ENCODE measurements around the gene ETNPPL. TPM values are rescaled to one million over a fixed set of nuclear protein-coding genes. Genes with fewer than 3 reads are reported as not detected.

ETNPPL gene
- total RNA-seq, 2 donors from 2014 or later, result not detected

DNA sequence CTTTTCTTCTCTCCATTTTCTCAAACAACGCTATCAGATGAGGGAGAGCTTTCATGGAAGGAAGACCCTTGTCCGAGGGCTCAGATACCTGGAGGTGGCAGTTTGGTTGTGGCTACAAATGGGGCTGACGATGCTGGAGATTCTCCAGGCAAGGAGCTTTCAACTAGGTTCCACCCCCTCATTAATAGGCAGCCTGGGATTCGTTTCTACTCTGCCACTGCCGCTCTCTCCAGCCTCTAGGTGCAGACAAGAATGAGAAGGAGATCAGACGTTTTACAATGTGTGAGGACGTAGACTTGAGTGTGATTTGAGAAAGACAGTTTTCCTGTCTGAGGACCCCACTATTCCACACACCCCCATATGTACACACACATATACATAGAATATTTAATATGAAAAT is 53.1 kb downstream of the ETNPPL start:
- H3K9ac ChIP-seq (ENCODE audit: low read depth in 2 of 2, low read length in 2 of 2), result no peak overlapping the region
- intact Hi-C loops (cut with DNase I), result no loop called here
- H3K4me1 ChIP-seq, result no peaks in the 10 kb centered on the region
- no peak for DNase-seq
- TF ChIP-seq, protein P1, sequence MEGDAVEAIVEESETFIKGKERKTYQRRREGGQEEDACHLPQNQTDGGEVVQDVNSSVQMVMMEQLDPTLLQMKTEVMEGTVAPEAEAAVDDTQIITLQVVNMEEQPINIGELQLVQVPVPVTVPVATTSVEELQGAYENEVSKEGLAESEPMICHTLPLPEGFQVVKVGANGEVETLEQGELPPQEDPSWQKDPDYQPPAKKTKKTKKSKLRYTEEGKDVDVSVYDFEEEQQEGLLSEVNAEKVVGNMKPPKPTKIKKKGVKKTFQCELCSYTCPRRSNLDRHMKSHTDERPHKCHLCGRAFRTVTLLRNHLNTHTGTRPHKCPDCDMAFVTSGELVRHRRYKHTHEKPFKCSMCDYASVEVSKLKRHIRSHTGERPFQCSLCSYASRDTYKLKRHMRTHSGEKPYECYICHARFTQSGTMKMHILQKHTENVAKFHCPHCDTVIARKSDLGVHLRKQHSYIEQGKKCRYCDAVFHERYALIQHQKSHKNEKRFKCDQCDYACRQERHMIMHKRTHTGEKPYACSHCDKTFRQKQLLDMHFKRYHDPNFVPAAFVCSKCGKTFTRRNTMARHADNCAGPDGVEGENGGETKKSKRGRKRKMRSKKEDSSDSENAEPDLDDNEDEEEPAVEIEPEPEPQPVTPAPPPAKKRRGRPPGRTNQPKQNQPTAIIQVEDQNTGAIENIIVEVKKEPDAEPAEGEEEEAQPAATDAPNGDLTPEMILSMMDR (IDR thresholded peaks at IDR 0.05), result no peak
- no peak overlapping the region for H3K4me3 ChIP-seq
- H3K27ac ChIP-seq, result no peak overlapping the region
- no peaks in the 10 kb centered on the region for H3K27me3 ChIP-seq
- H3K36me3 ChIP-seq, result no peaks in the 10 kb centered on the region
- no peaks in the 10 kb centered on the region for H3K9me3 ChIP-seq

DNA sequence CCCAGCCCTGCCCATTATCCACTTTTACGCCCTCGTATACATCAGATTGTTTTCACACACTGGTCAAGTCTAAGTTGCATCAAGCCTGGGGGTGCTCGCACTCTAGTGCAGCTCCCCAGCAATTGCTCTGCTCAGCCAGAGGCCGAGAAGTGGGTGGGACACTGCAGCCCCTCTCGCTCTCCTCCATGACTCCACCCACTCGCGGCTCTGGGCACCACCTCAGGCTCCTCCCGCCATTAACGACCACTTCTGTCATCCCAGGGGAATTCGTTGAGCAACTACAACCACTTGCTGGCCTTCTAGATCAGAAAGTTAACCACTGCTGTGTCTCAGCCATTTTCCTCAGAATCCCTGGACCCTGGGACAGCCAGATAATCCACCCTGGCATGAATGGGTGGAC is 53.6 kb downstream of the ETNPPL start:
- Histone ChIP-seq H3K9ac (ENCODE audit: low read depth in 2 of 2, low read length in 2 of 2) (no peak overlapping the region), H3K36me3 (no peaks in the 10 kb centered on the region), H3K4me3 (no peak overlapping the region), H3K27me3 (no peaks in the 10 kb centered on the region), H3K9me3 (no peaks in the 10 kb centered on the region), H3K4me1 (no peaks in the 10 kb centered on the region), H3K27ac (no peak overlapping the region)
- intact Hi-C loops (cut with DNase I), result no loop called here
- no peak for DNase-seq
- TF ChIP-seq, protein P1 (IDR thresholded peaks at IDR 0.05), result no peak

DNA sequence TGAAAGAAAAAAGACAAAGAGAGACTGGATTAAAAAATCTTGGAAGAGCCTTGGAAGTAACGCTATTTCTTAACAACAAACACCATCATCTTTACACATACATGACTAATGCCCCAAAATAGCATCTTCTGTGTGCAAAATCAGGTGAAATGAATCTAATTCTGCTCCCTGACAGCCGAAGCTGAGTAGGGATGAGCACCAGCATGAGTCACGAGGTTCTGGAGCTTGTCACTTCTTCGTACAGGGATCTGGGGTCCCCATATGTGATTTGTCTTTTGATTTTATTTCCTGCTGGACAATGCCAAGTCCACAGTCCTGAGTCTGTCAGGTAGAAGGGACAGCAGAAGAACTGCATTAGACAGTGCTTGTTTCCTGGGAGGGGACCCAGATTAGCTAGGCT is 56.6 kb downstream of the ETNPPL start:
- no peak overlapping the region for H3K4me3 ChIP-seq
- no peaks in the 10 kb centered on the region for H3K27me3 ChIP-seq
- TF ChIP-seq, protein P1 (IDR thresholded peaks at IDR 0.05), result no peak
- H3K9me3 ChIP-seq, result no peaks in the 10 kb centered on the region
- H3K27ac ChIP-seq, result no peak overlapping the region
- no peaks in the 10 kb centered on the region for H3K4me1 ChIP-seq
- H3K36me3 ChIP-seq, result no peaks in the 10 kb centered on the region
- intact Hi-C loops (cut with DNase I), result no loop called here
- DNase-seq, result no peak
- no peak overlapping the region for H3K9ac ChIP-seq (ENCODE audit: low read depth in 2 of 2, low read length in 2 of 2)

DNA sequence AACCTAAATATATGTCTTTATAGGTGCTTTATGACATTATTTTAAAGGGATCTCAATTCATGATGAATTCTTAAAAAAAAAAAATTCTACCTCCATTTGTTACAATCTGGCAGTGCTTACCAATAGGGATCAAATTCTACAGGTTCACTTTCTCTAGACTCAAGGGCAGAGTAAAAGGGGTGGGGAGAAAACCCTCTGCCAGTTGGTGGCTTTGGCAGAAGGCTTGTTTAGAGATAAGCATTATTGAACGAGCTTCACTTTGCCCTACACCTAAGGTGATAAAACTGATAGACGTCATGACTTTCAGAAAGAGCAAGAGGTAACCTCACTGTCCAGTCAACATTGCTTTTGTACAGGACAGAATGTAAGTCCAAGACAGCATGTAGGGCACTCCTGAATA is 58.9 kb downstream of the ETNPPL start:
- TF ChIP-seq, protein P1 (IDR thresholded peaks at IDR 0.05), result no peak
- no peak overlapping the region for H3K4me3 ChIP-seq
- no peaks in the 10 kb centered on the region for H3K9me3 ChIP-seq
- no peak overlapping the region for H3K9ac ChIP-seq (ENCODE audit: low read depth in 2 of 2, low read length in 2 of 2)
- no peak overlapping the region for H3K27ac ChIP-seq
- H3K4me1 ChIP-seq, result no peaks in the 10 kb centered on the region
- intact Hi-C loops (cut with DNase I), result no loop called here
- no peaks in the 10 kb centered on the region for H3K36me3 ChIP-seq
- H3K27me3 ChIP-seq, result no peaks in the 10 kb centered on the region
- no peak for DNase-seq

DNA sequence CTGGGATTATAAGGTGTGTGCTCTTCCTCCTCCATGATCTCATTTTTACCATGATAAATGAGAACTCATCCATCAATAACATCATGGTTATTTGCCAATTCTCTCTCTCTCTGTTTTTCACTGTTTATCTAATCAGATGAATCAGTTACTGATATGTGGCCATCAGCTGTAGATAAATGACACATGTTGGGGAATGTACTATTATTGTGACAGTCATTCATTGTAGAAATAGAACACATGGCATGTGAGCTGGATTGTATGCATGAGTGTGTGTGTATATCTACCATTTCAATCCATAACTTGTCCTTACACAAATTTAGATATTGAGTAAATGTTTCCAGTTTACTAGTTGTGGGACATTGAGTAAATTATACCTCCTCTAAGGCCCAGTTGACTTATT is 59.5 kb downstream of the ETNPPL start:
- H3K4me3 ChIP-seq, result no peak overlapping the region
- no peaks in the 10 kb centered on the region for H3K27me3 ChIP-seq
- H3K36me3 ChIP-seq, result no peaks in the 10 kb centered on the region
- intact Hi-C loops (cut with DNase I), result no loop called here
- H3K4me1 ChIP-seq, result no peaks in the 10 kb centered on the region
- TF ChIP-seq, protein P1 (IDR thresholded peaks at IDR 0.05), result no peak
- no peaks in the 10 kb centered on the region for H3K9me3 ChIP-seq
- no peak overlapping the region for H3K9ac ChIP-seq (ENCODE audit: low read depth in 2 of 2, low read length in 2 of 2)
- no peak for DNase-seq
- H3K27ac ChIP-seq, result no peak overlapping the region

DNA sequence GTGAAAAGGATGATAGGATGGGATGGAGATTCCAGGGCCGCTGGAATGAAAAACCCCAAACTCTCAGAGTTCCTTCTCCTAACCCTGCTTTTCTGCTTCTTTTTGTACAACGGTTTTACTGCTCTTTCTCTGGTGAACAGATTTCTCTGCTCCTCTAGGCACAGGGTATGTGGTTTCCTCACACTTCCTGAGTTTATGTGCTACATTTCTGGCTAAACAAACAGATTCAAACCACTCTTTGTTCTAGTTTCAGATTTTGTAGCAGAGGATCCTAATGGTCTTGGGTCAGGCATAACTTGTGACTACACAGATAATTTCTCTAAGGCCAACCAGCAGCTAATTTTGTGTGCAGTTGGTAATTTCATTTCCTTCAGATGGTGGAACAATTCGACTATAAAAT is 59.9 kb downstream of the ETNPPL start:
- no peak overlapping the region for H3K9ac ChIP-seq (ENCODE audit: low read depth in 2 of 2, low read length in 2 of 2)
- no peak overlapping the region for H3K27ac ChIP-seq
- no peaks in the 10 kb centered on the region for H3K4me1 ChIP-seq
- no peak for DNase-seq
- TF ChIP-seq, protein P1 (IDR thresholded peaks at IDR 0.05), result no peak
- H3K27me3 ChIP-seq, result no peaks in the 10 kb centered on the region
- no peaks in the 10 kb centered on the region for H3K36me3 ChIP-seq
- intact Hi-C loops (cut with DNase I), result no loop called here
- H3K4me3 ChIP-seq, result no peak overlapping the region
- no peaks in the 10 kb centered on the region for H3K9me3 ChIP-seq
